K562 (cell line): ENCODE results near the gene EFS. TPM values are rescaled to one million over a fixed set of nuclear protein-coding genes. Genes with fewer than 3 reads are reported as not detected.

ENCODE experiments used
- ATAC-seq: fragments of 200-7000 bp; cut with Tn5 transposase; 3 replicates; pipeline ENCODE4 v1.9.1; 2020; ENCODE audit warnings: moderate library complexity
- BruUV-seq: library from RNA; stranded (reverse); fragments of 400-500 nt; replicated peaks from 2 replicates; lab custom pipeline; 2021; lab: Mats Ljungman, UMichigan
- CTCF ChIA-PET: fragments of 300-600 bp; formaldehyde crosslinking; extraction: SDS; loops from one replicate; lab custom pipeline; 2021; ENCODE audit warnings: low intra/inter-chr PET ratio; lab: Yijun Ruan, JAX
- POLR2A ChIA-PET: fragments of 300-600, 350-650 bp; sonication (Branson Sonifier 250); formaldehyde crosslinking; extraction: SDS; loops from one replicate; lab custom pipeline; 2021; ENCODE audit warnings: antibody characterized with exemption, inconsistent platforms; lab: Yijun Ruan, JAX
- DNase-seq, 4 experiments: peaks; one replicate each; pipeline versions ENCODE4 v3.0.0 to v3.0.0-alpha.2; 2011 to 2018; ENCODE audit warnings: low spot score in 3 of 4, mixed read lengths in 3 of 4; ENCODE audit errors: extremely low read depth in 1 of 4
- FAIRE-seq: peaks from 2 replicates; lab custom pipeline; 2011; peaks lifted over from hg19 to GRCh38; lab: Jason Lieb, UNC
- H2AFZ ChIP-seq: 2 replicates; pipeline ENCODE4 v1.6.0; 2011; ENCODE audit warnings: low read depth, low read length, control low read depth, inconsistent platforms
- H3K27ac ChIP-seq: fragments of 200-600 bp; 3 replicates; pipeline ENCODE4 v1.8.0; 2011; ENCODE audit warnings: low read depth, mild to moderate bottlenecking, control low read depth, inconsistent platforms, low read length, moderate library complexity, mixed read lengths; ENCODE audit errors: extremely low read depth
- H3K27me3 ChIP-seq, 2 experiments: fragments of 300-600 bp in 1 of 2; 2 replicates in 1 of 2; 3 replicates in 1 of 2; pipeline versions ENCODE4 v1.6.0 to v1.8.0; 2011; ENCODE audit warnings: inconsistent platforms in 2 of 2, low read length in 2 of 2, mild to moderate bottlenecking in 1 of 2, mixed read lengths in 1 of 2, moderate library complexity in 1 of 2; ENCODE audit not compliant: control insufficient read depth in 2 of 2, insufficient read depth in 2 of 2
- H3K36me3 ChIP-seq: fragments of 300-600 bp; 3 replicates; pipeline ENCODE4 v1.8.0; 2011; ENCODE audit warnings: mild to moderate bottlenecking, low read length, inconsistent platforms; ENCODE audit not compliant: control insufficient read depth, insufficient read depth
- H3K4me1 ChIP-seq, 2 experiments: fragments of 200-600 bp in 1 of 2; replicated peaks in 1 of 2; 2 replicates in 1 of 2; 3 replicates in 1 of 2; pipeline versions ENCODE4 v1.5.1 to v1.8.0; 2011; ENCODE audit warnings: inconsistent platforms in 2 of 2, low read length in 2 of 2, mild to moderate bottlenecking in 1 of 2, mixed read lengths in 1 of 2, moderate library complexity in 1 of 2; ENCODE audit not compliant: control insufficient read depth in 2 of 2, insufficient read depth in 2 of 2
- H3K4me2 ChIP-seq: 2 replicates; pipeline ENCODE4 v1.6.1; 2011; ENCODE audit warnings: low read length, control low read depth, inconsistent platforms, mixed read lengths; ENCODE audit not compliant: insufficient read depth
- H3K4me3 ChIP-seq: fragments of 200-600 bp; sonication (generic), shearing (Covaris generic); 2 replicates; pipeline ENCODE4 v1.5.1; 2016; ENCODE audit warnings: control low read depth, inconsistent platforms
- H3K79me2 ChIP-seq: fragments of 200-600 bp; 3 replicates; pipeline ENCODE4 v1.8.0; 2011; ENCODE audit warnings: low read length, inconsistent platforms; ENCODE audit not compliant: control insufficient read depth, insufficient read depth
- H3K9ac ChIP-seq, 2 experiments: 2 replicates each; pipeline versions ENCODE4 v1.6.0 to v1.6.1; 2011; ENCODE audit warnings: low read depth in 2 of 2, low read length in 2 of 2, control low read depth in 1 of 2, inconsistent platforms in 1 of 2, mild to moderate bottlenecking in 1 of 2, mixed read lengths in 1 of 2; ENCODE audit not compliant: insufficient read depth in 1 of 2
- H3K9me1 ChIP-seq: one replicate; pipeline ENCODE4 v1.6.0; 2011; ENCODE audit warnings: inconsistent platforms, mild to moderate bottlenecking, low read length, moderate library complexity; ENCODE audit not compliant: control insufficient read depth, insufficient read depth
- H3K9me3 ChIP-seq: replicated peaks from 2 replicates; pipeline ENCODE4 v1.5.1; 2011; ENCODE audit warnings: low read depth, low read length, inconsistent platforms; ENCODE audit not compliant: control insufficient read depth, insufficient read depth
- H4K20me1 ChIP-seq: replicated peaks from 2 replicates; pipeline ENCODE4 v1.6.1; 2011; ENCODE audit warnings: low read length, inconsistent platforms, mixed read lengths; ENCODE audit not compliant: control insufficient read depth, insufficient read depth
- CBX5 ChIP-seq: IDR thresholded peaks from 2 replicates; pipeline ENCODE4 v1.6.1; 2014; ENCODE audit warnings: low read depth, borderline replicate concordance
- ERF ChIP-seq: fragments of 450-650 bp; formaldehyde crosslinking; IDR thresholded peaks from 2 replicates; pipeline ENCODE4 v1.4.0; 2020; ENCODE audit warnings: mild to moderate bottlenecking, mixed read lengths
- GABPB2 ChIP-seq: fragments of 250-450 bp; sonication (Bioruptor Pico); conservative IDR thresholded peaks from 2 replicates; pipeline ENCODE4 v1.5.1; 2021; ENCODE audit warnings: mild to moderate bottlenecking
- HNRNPLL ChIP-seq: fragments of 200-400 bp; formaldehyde crosslinking; IDR thresholded peaks from 2 replicates; pipeline ENCODE4 v1.6.1; 2017; ENCODE audit warnings: low read length, low read depth, mild to moderate bottlenecking; ENCODE audit not compliant: poor library complexity, severe bottlenecking
- ILF3 ChIP-seq: fragments of 450-650 bp; IDR thresholded peaks from 2 replicates; pipeline ENCODE4 v1.6.1; 2018; ENCODE audit warnings: antibody characterized with exemption, mild to moderate bottlenecking, moderate library complexity, borderline replicate concordance
- MYBL2 ChIP-seq, 2 experiments: fragments of 450-650 bp in 1 of 2; sonication (generic) in 1 of 2; formaldehyde crosslinking in 1 of 2; IDR thresholded peaks; 2 replicates each; pipeline versions ENCODE4 v1.6.1 to v1.8.1; 2017 to 2022; ENCODE audit warnings: borderline replicate concordance in 1 of 2, inconsistent platforms in 1 of 2, low read depth in 1 of 2, mild to moderate bottlenecking in 1 of 2, missing genetic modification reagents in 1 of 2, moderate library complexity in 1 of 2
- RFX5 ChIP-seq: IDR thresholded peaks from 2 replicates; pipeline ENCODE4 v1.6.1; 2011; ENCODE audit warnings: low read depth, mild to moderate bottlenecking, improper control_type of control experiment, low read length
- TAF9B ChIP-seq: fragments of 450-650 bp; IDR thresholded peaks from 2 replicates; pipeline ENCODE4 v1.6.1; 2018; ENCODE audit warnings: mild to moderate bottlenecking; ENCODE audit not compliant: partially characterized antibody
- TEAD1 ChIP-seq, 2 experiments: fragments of 450-650 bp in 1 of 2; sonication (generic) in 1 of 2; formaldehyde crosslinking; IDR thresholded peaks; 2 replicates each; pipeline versions ENCODE4 v1.4.0 to v1.8.0; 2020 to 2022; ENCODE audit warnings: mild to moderate bottlenecking in 2 of 2, missing genetic modification reagents in 1 of 2
- TOE1 ChIP-seq, 2 experiments: fragments of 450-650 bp in 1 of 2; sonication (generic) in 1 of 2; formaldehyde crosslinking in 1 of 2; IDR thresholded peaks; 2 replicates each; pipeline versions ENCODE4 v1.7.1 to v1.8.0; 2016 to 2022; ENCODE audit warnings: borderline replicate concordance in 2 of 2, mild to moderate bottlenecking in 2 of 2, antibody characterized with exemption in 1 of 2, inconsistent platforms in 1 of 2, low read depth in 1 of 2, missing genetic modification reagents in 1 of 2, moderate library complexity in 1 of 2
- ZNF12 ChIP-seq: sonication (generic); formaldehyde crosslinking; IDR thresholded peaks from 2 replicates; pipeline ENCODE4 v1.4.0; 2020; ENCODE audit warnings: mild to moderate bottlenecking, missing genetic modification reagents
- WGBS: fragments of 100-300 bp; shearing (Covaris generic); methylation state at CpG from one replicate; pipeline ENCODE4 v1.1.6; 2016; ENCODE audit warnings: low coverage, mixed read lengths; ENCODE audit not compliant: insufficient coverage; ENCODE audit errors: missing lambda C conversion rate; 5-methylcytosine and 5-hydroxymethylcytosine counted together
- in situ Hi-C: fragments of 300-500 bp; cut with MboI; formaldehyde crosslinking; loops from 4 replicates; pipeline ENCODE4 v1.15.0; 2018; ENCODE audit warnings: inconsistent platforms, mixed read lengths
- intact Hi-C: fragments of 100-400 bp; cut with micrococcal nuclease; formaldehyde crosslinking; loops from 2 replicates; pipeline ENCODE4 v1.14.2; 2022
- polyA plus RNA-seq, 8 experiments: library from polyadenylated mRNA; depleted of rRNA in 4 of 8; stranded (reverse) in 5 of 8; unstranded in 3 of 8; fragments of >200 nt; fragmentation: Nextera tagmentation in 2 of 8; fragmentation: Illumina TruSeq in 1 of 8; extraction: Ambion mirVana in 2 of 8; extraction: Trizol in 1 of 8; gene quantifications; 2 replicates each; pipeline versions ENCODE4 v1.2.1 to v1.2.3, GENCODE V29; 2011 to 2014; ENCODE audit warnings: inconsistent platforms in 1 of 8, missing spikeins in 1 of 8
- total RNA-seq, 7 experiments: library from RNA; depleted of rRNA in 6 of 7; stranded (reverse); fragments of >200 nt in 6 of 7; fragmentation: Illumina TruSeq in 2 of 7; extraction: Trizol in 2 of 7; gene quantifications; 2 replicates each; pipeline versions ENCODE4 v1.2.1 to v1.2.3, GENCODE V29; 2011 to 2021; ENCODE audit warnings: low replicate concordance in 1 of 7

EFS gene
- total and polyA plus RNA-seq, 9 of the 15 experiments (the other 6 are each of a cell fraction or from before 2014, with no cell fraction given) = 0.01 to 0.03 TPM; not detected in 7

DNA sequence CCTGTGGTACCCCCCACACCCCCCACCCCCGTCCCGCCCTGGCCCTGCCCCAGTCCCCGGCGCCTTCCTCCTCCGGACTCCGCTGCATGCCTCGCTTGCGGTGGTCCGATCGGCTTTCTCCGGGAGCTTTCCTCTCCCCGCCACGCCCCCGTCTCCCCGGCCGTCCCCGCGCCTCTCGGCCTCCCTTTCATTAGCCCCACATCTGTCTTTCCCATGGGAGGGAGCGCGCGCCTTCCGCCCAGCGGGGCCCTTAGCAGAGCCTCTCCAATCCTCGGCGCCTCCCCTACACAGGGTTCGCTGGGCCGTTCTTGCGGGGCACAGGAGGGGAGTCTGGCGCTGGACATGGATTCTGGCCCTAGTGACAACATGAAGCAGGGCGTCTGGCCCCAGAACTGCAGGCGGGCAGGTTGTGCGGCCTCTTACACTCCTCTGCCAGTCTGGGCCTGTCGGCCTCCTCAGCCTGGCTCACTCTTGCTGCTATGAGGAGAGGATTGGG is 1.5 kb upstream of the EFS start:
- POLR2A ChIA-PET = interaction anchor here (0.8 kb wide), 1 partner anchor 39 kb away, joined by 3 read pairs; no protein-coding TSS in a partner anchor
- Histone ChIP-seq H2AFZ (no peak overlapping the region), H3K9ac (no peak overlapping the region), H4K20me1 (no peaks in the 10 kb centered on the region; the same call in 1 of the 2 replicates), H3K4me1 (peaks cover 0 to 16% of the 10 kb centered on the region in 2 experiments; a peak in 3 of 5 replicates), H3K36me3 (no peaks in the 10 kb centered on the region), H3K79me2 (no peaks in the 10 kb centered on the region), H3K4me2 (no peak overlapping the region), H3K27me3 (peaks cover 10 to 36% of the 10 kb centered on the region in 2 experiments; a peak in 4 of 5 replicates), H3K9me3 (no peaks in the 10 kb centered on the region), H3K9me1 (no peaks in the 10 kb centered on the region), H3K4me3 (no peak overlapping the region), H3K27ac (no peak overlapping the region)
- BruUV-seq = no TSS peak
- TF ChIP-seq MYBL2 (IDR thresholded peaks at IDR 0.05; ENCODE audit: low read depth) (no peak), MYBL2 (CRISPR knock-in tag; IDR thresholded peaks at IDR 0.05; ENCODE audit: borderline replicate concordance) (no peak), TAF9B (no peak), CBX5 (no peak), TOE1 (IDR thresholded peaks at IDR 0.05; ENCODE audit: borderline replicate concordance) (no peak), TOE1 (CRISPR knock-in tag; IDR thresholded peaks at IDR 0.05; ENCODE audit: borderline replicate concordance, low read depth) (no peak), ILF3 (no peak), HNRNPLL (no peak), ERF (CRISPR knock-in tag) (no peak), RFX5 (no peak), TEAD1 (CRISPR knock-in tag; IDR thresholded peaks at IDR 0.05) (no peak), ZNF12 (CRISPR knock-in tag) (no peak), GABPB2 (no peak)
- in situ Hi-C loops = no loop called here
- intact Hi-C loops = no loop called here
- CTCF ChIA-PET = no interaction called here
- 12% methylated on average over 7 of the region's 34 CpGs for WGBS
- no peak for FAIRE-seq
- ATAC-seq = peak; percentile 45; the same call in 2 of the 3 replicates
- DNase-seq = peak in 2 of 4 experiments; percentile 39 to 42
